HG02798 (cell line): ENCODE data around the gene LKAAEAR1.
"Not testable (repeated sequence)": the region's sequence is repeated elsewhere in the genome, so short reads cannot be mapped to it uniquely, and the experiment has no call there.

ENCODE experiments used
- ATAC-seq: cut with Tn5 transposase; IDR thresholded peaks from one replicate; pipeline ENCODE4 v1.9.1; 2021; ENCODE audit warnings: mild to moderate bottlenecking; ENCODE audit not compliant: unreplicated experiment, poor library complexity

LKAAEAR1 gene

GRCh38 chr20:64099880-64100565 lies 15.8 kb upstream of the LKAAEAR1 start:
- no peak for ATAC-seq

GRCh38 chr20:64099086-64099786 lies 15.0 kb upstream of the LKAAEAR1 start:
- ATAC-seq = no peak

- no peak for ATAC-seq
Observed at GRCh38 chr20:64098471-64099013, 14.3 kb upstream of the LKAAEAR1 start.

GRCh38 chr20:64096535-64096934 lies 12.3 kb upstream of the LKAAEAR1 start:
- no peak for ATAC-seq

- no peak for ATAC-seq
Observed at GRCh38 chr20:64095927-64096326, 11.7 kb upstream of the LKAAEAR1 start.

- no peak for ATAC-seq
Observed at GRCh38 chr20:64095455-64095854, 11.3 kb upstream of the LKAAEAR1 start.

- no peak for ATAC-seq
Observed at GRCh38 chr20:64093013-64093503, 8.9 kb upstream of the LKAAEAR1 start.

- no peak for ATAC-seq
Observed at GRCh38 chr20:64092258-64093012, 8.2 kb upstream of the LKAAEAR1 start.

- ATAC-seq = no peak
Observed at GRCh38 chr20:64091770-64092169, 7.6 kb upstream of the LKAAEAR1 start.

- ATAC-seq = no peak
Observed at GRCh38 chr20:64091340-64091739, 7.1 kb upstream of the LKAAEAR1 start.

GRCh38 chr20:64090165-64090564 lies 6.0 kb upstream of the LKAAEAR1 start:
- ATAC-seq = no peak

- not testable (repeated sequence) for ATAC-seq
Observed at GRCh38 chr20:64088586-64088985, 4.4 kb upstream of the LKAAEAR1 start.

- not testable (repeated sequence) for ATAC-seq
Observed at GRCh38 chr20:64087226-64087825, 3.1 kb upstream of the LKAAEAR1 start.

- no peak for ATAC-seq
Observed at GRCh38 chr20:64086801-64087200, 2.6 kb upstream of the LKAAEAR1 start.

- no peak for ATAC-seq
Observed at GRCh38 chr20:64084685-64085152, 521 bp upstream of the LKAAEAR1 start.

GRCh38 chr20:64083378-64083803 lies 807 bp downstream of the LKAAEAR1 start:
- ATAC-seq = no peak

GRCh38 chr20:64082820-64083377 lies 1.3 kb downstream of the LKAAEAR1 start:
- no peak for ATAC-seq

- ATAC-seq = no peak
Observed at GRCh38 chr20:64082126-64082731, 2.0 kb downstream of the LKAAEAR1 start.

GRCh38 chr20:64081624-64081964 lies 2.6 kb downstream of the LKAAEAR1 start:
- no peak for ATAC-seq
